Endothelial cell of umbilical vein (primary cell): ENCODE data around the gene CANT1. TPM values are rescaled to one million over a fixed set of nuclear protein-coding genes. Genes with fewer than 3 reads are reported as not detected.

Source experiments
- BruUV-seq: library from RNA; stranded (reverse); fragments of 400-500 nt; replicated peaks from 2 replicates; lab custom pipeline; 2021; lab: Mats Ljungman, UMichigan
- CTCF ChIA-PET: fragments of 300-600, 350-600 bp; sonication (Branson Sonifier 250); formaldehyde crosslinking; loops from one replicate; lab custom pipeline; 2021; ENCODE audit warnings: antibody characterized with exemption, inconsistent platforms; lab: Charles Lee
- POLR2A ChIA-PET: fragments of 300-600, 350-600 bp; sonication (Branson Sonifier 250); formaldehyde crosslinking; loops from one replicate; lab custom pipeline; 2021; ENCODE audit warnings: antibody characterized with exemption, inconsistent platforms; lab: Charles Lee
- DNase-seq: peaks from one replicate; pipeline ENCODE4 v3.0.0-alpha.2; 2011; ENCODE audit warnings: low read depth, low spot score
- FAIRE-seq: peaks from 2 replicates; lab custom pipeline; 2011; peaks lifted over from hg19 to GRCh38; lab: Jason Lieb, UNC
- H2AFZ ChIP-seq: 2 replicates; pipeline ENCODE4 v1.6.0; 2012; ENCODE audit warnings: low read depth, low read length, control low read depth, inconsistent platforms
- H3K27ac ChIP-seq: 2 replicates; pipeline ENCODE4 v1.5.1; 2011; ENCODE audit warnings: low read depth, mild to moderate bottlenecking, control low read depth, low read length, moderate library complexity; ENCODE audit not compliant: insufficient read depth
- H3K27me3 ChIP-seq, 2 experiments: 2 replicates each; pipeline versions ENCODE4 v1.6.0 to v1.6.1; 2011; ENCODE audit warnings: low read length in 2 of 2, mixed read lengths in 1 of 2; ENCODE audit not compliant: control insufficient read depth in 2 of 2, insufficient read depth in 2 of 2
- H3K36me3 ChIP-seq, 2 experiments: 2 replicates in 1 of 2; 3 replicates in 1 of 2; pipeline ENCODE4 v1.5.1; 2011; ENCODE audit warnings: low read length in 2 of 2, mild to moderate bottlenecking in 1 of 2, moderate library complexity in 1 of 2; ENCODE audit not compliant: control insufficient read depth in 2 of 2, insufficient read depth in 2 of 2; ENCODE audit errors: extremely low read depth in 1 of 2
- H3K4me1 ChIP-seq: 3 replicates; pipeline ENCODE4 v1.5.1; 2011; ENCODE audit warnings: mild to moderate bottlenecking, low read length; ENCODE audit not compliant: control insufficient read depth, insufficient read depth; ENCODE audit errors: extremely low read depth
- H3K4me2 ChIP-seq: 2 replicates; pipeline ENCODE4 v1.6.1; 2011; ENCODE audit warnings: low read length, control low read depth, mixed read lengths; ENCODE audit not compliant: insufficient read depth
- H3K4me3 ChIP-seq, 3 experiments: fragments of 200-600 bp in 1 of 3; sonication (generic), shearing (Covaris generic) in 1 of 3; replicated peaks in 1 of 3; 2 replicates each; pipeline ENCODE4 v1.5.1; 2011 to 2016; ENCODE audit warnings: control low read depth in 3 of 3, low read length in 3 of 3, mild to moderate bottlenecking in 2 of 3, inconsistent platforms in 1 of 3, low read depth in 1 of 3, moderate library complexity in 1 of 3; ENCODE audit not compliant: insufficient read depth in 1 of 3
- H3K79me2 ChIP-seq: 2 replicates; pipeline ENCODE4 v1.6.0; 2012; ENCODE audit warnings: low read length, inconsistent platforms; ENCODE audit not compliant: control insufficient read depth, insufficient read depth
- H3K9ac ChIP-seq: replicated peaks from 2 replicates; pipeline ENCODE3; 2011; ENCODE audit warnings: low read length, control low read depth; ENCODE audit not compliant: insufficient read depth; ENCODE audit errors: extremely low read depth
- H3K9me1 ChIP-seq: replicated peaks from 3 replicates; pipeline ENCODE4 v1.6.0; 2011; ENCODE audit warnings: mild to moderate bottlenecking, low read length; ENCODE audit not compliant: control insufficient read depth, insufficient read depth; ENCODE audit errors: extremely low read depth
- H3K9me3 ChIP-seq: replicated peaks from 2 replicates; pipeline ENCODE4 v1.5.1; 2012; ENCODE audit warnings: low read length, inconsistent platforms; ENCODE audit not compliant: control insufficient read depth, insufficient read depth
- H4K20me1 ChIP-seq: replicated peaks from 2 replicates; pipeline ENCODE3; 2011; ENCODE audit warnings: mild to moderate bottlenecking, low read length; ENCODE audit not compliant: control insufficient read depth, insufficient read depth; ENCODE audit errors: extremely low read depth
- EZH2 ChIP-seq: IDR thresholded peaks from 2 replicates; pipeline ENCODE4 v1.6.1; 2012; ENCODE audit warnings: borderline replicate concordance, low read depth, mild to moderate bottlenecking, moderate library complexity, low read length, inconsistent platforms; ENCODE audit not compliant: severe bottlenecking
- FOS ChIP-seq: IDR thresholded peaks from 2 replicates; pipeline ENCODE4 v1.6.1; 2011; ENCODE audit warnings: mild to moderate bottlenecking, low read length, moderate library complexity, borderline replicate concordance; ENCODE audit not compliant: insufficient read depth
- GATA2 ChIP-seq: IDR thresholded peaks from 2 replicates; pipeline ENCODE4 v1.7.0; 2011; ENCODE audit warnings: low read depth, mild to moderate bottlenecking, moderate library complexity, mixed read lengths, low read length; ENCODE audit not compliant: insufficient read length, insufficient read depth
- JUN ChIP-seq: IDR thresholded peaks from 2 replicates; pipeline ENCODE4 v1.6.1; 2011; ENCODE audit warnings: borderline replicate concordance, low read depth; ENCODE audit not compliant: insufficient read length, insufficient read depth
- MYC ChIP-seq: IDR thresholded peaks from one replicate; pipeline ENCODE4 v1.6.1; 2011; ENCODE audit warnings: mild to moderate bottlenecking, low read depth, low read length
- POLR2A ChIP-seq: IDR thresholded peaks from 2 replicates; pipeline ENCODE4 v1.6.1; 2012; ENCODE audit warnings: low read depth, mild to moderate bottlenecking, control low read depth, low read length
- POLR2AphosphoS5 ChIP-seq: IDR thresholded peaks from 2 replicates; pipeline ENCODE4 v1.6.1; 2012; ENCODE audit warnings: low read depth, mild to moderate bottlenecking, control low read depth, low read length, moderate library complexity; ENCODE audit not compliant: insufficient read depth
- dilution Hi-C: fragments of 300-500 bp; cut with MboI; formaldehyde crosslinking; loops from one replicate; pipeline ENCODE4 v1.15.0; 2019; ENCODE audit warnings: low sequenced_read_pairs; ENCODE audit not compliant: extremely low pct_ligation_motif_present
- intact Hi-C: fragments of 100-400 bp; cut with micrococcal nuclease; formaldehyde crosslinking; loops from one replicate; pipeline ENCODE4 v1.10.0; 2022
- polyA plus RNA-seq, 4 experiments: library from polyadenylated mRNA; depleted of rRNA in 3 of 4; stranded (reverse) in 3 of 4; unstranded in 1 of 4; fragments of >200 nt; gene quantifications; 2 replicates each; pipeline versions ENCODE4 v1.2.1 to v1.2.3, GENCODE V29; 2011 to 2012; ENCODE audit warnings: missing spikeins in 1 of 4
- total RNA-seq: library from RNA; stranded (reverse); gene quantifications from 2 replicates; pipeline ENCODE4 v1.2.3, GENCODE V29; 2021
- TF ChIP-seq, protein P1 (sequence below), 2 donors: IDR thresholded peaks; 1 replicate in 1 of 2; 2 replicates in 1 of 2; pipeline ENCODE4 v1.5.1; 2011; ENCODE audit warnings: low read length in 2 of 2, mild to moderate bottlenecking in 2 of 2, moderate library complexity in 2 of 2, control low read depth in 1 of 2, inconsistent platforms in 1 of 2, low read depth in 1 of 2; ENCODE audit not compliant: insufficient read depth in 1 of 2; ENCODE audit errors: extremely low read depth in 1 of 2
- TF ChIP-seq, protein P2 (sequence below): IDR thresholded peaks from 2 replicates; pipeline ENCODE4 v1.6.1; 2011; ENCODE audit not compliant: insufficient read depth, insufficient read length

The CANT1 gene
- total and polyA plus RNA-seq, 2 donors (not counting 3 experiments of a cell fraction or from before 2014, with no cell fraction given) = 85.0 to 93.6 TPM

DNA sequence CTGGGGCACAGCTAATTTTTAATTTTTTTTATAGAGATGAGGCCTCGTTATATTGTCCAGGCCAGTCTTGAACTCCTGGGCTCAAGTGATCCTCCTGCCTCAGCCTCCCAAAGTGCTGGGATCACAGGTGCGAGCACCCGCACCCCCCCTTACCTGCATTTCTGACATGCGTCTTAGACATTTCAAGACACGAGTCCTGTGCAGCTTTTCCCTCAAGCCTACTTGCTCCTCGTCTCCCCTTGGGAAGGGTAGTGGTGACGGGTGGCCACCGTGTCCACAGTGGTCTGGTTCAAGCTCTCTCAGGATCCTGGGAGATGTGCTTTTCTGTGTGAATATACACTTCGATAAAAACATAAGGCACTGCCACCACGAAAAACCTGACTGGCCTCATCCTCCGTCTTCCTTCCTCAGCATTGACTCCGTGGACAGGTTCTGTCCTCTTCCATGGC, 9.6 kb downstream of the CANT1 start:
- dilution Hi-C loops (no loop called here), intact Hi-C loops (no loop called here)
- Histone ChIP-seq H3K27ac (no peak overlapping the region), H2AFZ (no peak overlapping the region), H3K4me1 (no peaks in the 10 kb centered on the region), H3K9ac (no peak overlapping the region), H4K20me1 (no peaks in the 10 kb centered on the region), H3K36me3 (peaks cover 9 to 31% of the 10 kb centered on the region in 2 experiments), H3K27me3 (no peaks in the 10 kb centered on the region), H3K9me3 (no peaks in the 10 kb centered on the region), H3K79me2 (peaks cover 68% of the 10 kb centered on the region), H3K4me2 (no peak overlapping the region), H3K4me3 (no peak overlapping the region), H3K9me1 (no peaks in the 10 kb centered on the region)
- DNase-seq (no peak), FAIRE-seq (no peak)
- TF ChIP-seq, protein P1, sequence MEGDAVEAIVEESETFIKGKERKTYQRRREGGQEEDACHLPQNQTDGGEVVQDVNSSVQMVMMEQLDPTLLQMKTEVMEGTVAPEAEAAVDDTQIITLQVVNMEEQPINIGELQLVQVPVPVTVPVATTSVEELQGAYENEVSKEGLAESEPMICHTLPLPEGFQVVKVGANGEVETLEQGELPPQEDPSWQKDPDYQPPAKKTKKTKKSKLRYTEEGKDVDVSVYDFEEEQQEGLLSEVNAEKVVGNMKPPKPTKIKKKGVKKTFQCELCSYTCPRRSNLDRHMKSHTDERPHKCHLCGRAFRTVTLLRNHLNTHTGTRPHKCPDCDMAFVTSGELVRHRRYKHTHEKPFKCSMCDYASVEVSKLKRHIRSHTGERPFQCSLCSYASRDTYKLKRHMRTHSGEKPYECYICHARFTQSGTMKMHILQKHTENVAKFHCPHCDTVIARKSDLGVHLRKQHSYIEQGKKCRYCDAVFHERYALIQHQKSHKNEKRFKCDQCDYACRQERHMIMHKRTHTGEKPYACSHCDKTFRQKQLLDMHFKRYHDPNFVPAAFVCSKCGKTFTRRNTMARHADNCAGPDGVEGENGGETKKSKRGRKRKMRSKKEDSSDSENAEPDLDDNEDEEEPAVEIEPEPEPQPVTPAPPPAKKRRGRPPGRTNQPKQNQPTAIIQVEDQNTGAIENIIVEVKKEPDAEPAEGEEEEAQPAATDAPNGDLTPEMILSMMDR (IDR thresholded peaks at IDR 0.05; ENCODE audit: extremely low read depth in 1 of 2, insufficient read depth in 1 of 2, low read depth in 1 of 2, low read length in 2 of 2) = no peak
- BruUV-seq = no TSS peak
- ChIA-PET CTCF (no interaction called here), POLR2A (no interaction called here)

DNA sequence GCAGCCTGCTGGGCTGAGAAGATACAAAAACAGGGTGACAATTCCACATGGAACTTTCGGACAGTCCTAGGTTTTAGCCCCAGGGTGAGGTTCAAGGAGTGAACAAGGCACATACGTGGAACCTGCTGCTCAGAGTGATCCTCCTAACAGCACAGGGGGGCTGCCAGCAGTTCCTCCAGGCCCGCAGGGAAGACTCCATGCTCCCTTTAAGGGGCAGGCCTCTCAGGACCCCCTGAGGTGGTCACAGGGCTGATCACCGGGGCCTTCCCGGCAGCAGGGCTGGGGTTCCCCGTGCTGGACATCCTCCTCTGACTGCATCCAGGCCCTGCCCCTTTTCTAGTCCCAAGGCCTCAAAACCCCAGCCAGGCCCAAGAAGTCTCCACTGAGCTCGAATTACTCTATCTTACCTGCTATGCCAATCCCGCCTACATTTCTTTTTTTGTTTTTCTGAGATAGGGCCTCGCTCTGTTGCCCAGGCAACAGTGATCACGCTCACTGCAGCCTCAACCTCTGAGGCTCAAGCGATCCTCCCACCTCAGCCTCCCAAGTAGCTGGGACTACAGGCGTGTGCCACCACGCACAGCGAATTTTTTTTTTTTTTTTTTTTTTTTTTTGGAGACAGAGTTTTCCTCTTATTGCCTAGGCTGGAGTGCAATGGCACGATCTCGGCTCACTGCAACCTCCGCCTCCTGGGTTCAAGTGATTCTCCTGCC, 10.4 kb downstream of the CANT1 start:
- Histone ChIP-seq H3K9ac (no peak overlapping the region), H3K9me1 (no peaks in the 10 kb centered on the region), H4K20me1 (no peaks in the 10 kb centered on the region), H3K4me3 (no peak overlapping the region), H3K27me3 (no peaks in the 10 kb centered on the region), H3K9me3 (no peaks in the 10 kb centered on the region), H3K79me2 (peaks cover 69% of the 10 kb centered on the region), H3K27ac (no peak overlapping the region), H2AFZ (no peak overlapping the region), H3K4me2 (no peak overlapping the region), H3K36me3 (peaks cover 9 to 35% of the 10 kb centered on the region in 2 experiments), H3K4me1 (no peaks in the 10 kb centered on the region)
- BruUV-seq = no TSS peak
- TF ChIP-seq EZH2 = no peak
- TF ChIP-seq FOS = no peak
- no peak for TF ChIP-seq POLR2AphosphoS5
- TF ChIP-seq, protein P1 (IDR thresholded peaks at IDR 0.05; ENCODE audit: extremely low read depth in 1 of 2, insufficient read depth in 1 of 2, low read depth in 1 of 2, low read length in 2 of 2) = no peak
- TF ChIP-seq, protein P2, sequence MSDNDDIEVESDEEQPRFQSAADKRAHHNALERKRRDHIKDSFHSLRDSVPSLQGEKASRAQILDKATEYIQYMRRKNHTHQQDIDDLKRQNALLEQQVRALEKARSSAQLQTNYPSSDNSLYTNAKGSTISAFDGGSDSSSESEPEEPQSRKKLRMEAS = no peak
- TF ChIP-seq MYC = no peak
- no peak for TF ChIP-seq JUN
- TF ChIP-seq POLR2A = no peak
- TF ChIP-seq GATA2 = no peak
- CTCF ChIA-PET = no interaction called here
- intact Hi-C loops = no loop called here
- FAIRE-seq (no peak), DNase-seq (no peak)
- dilution Hi-C loops = no loop called here
- POLR2A ChIA-PET = no interaction called here
